HG02970 (cell line): ENCODE data around the gene SLC13A2.

Experiments used
- ATAC-seq: cut with Tn5 transposase; IDR thresholded peaks from one replicate; pipeline ENCODE4 v1.9.1; 2021; ENCODE audit warnings: mild to moderate bottlenecking, moderate library complexity, moderate number of reproducible peaks; ENCODE audit not compliant: unreplicated experiment, low FRiP score

The SLC13A2 gene

DNA sequence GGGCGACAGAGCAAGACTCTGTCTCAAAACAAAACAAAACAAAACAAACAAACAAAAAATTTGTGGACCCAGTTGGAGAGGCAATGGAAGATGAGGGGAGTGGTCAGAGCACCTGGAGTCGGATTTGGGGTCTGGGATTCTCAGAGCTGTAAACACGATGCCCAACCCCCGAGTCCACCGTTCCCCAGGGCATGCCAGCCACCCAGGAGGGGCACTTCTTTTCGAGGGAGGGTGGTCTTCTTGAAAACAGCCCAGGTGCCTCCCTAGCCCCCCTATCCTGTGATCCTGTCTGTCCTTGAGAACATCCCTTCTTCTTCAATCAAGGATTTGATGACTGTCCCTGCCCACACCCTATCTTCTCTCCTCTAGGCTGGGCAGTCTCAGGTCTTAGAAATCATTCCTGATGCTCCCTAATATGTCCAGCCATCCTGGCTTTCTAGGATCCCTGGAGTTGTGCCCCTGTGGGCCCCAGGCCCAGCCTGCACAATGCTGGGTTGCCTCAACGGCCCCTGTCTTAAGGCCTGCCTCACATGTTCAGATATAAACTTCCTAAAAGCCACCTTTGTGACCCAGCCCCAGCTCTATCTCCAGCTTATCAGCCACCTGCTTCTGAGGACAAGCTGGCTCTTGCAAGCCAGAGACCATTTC is 3.1 kb upstream of the SLC13A2 start:
- no peak for ATAC-seq

DNA sequence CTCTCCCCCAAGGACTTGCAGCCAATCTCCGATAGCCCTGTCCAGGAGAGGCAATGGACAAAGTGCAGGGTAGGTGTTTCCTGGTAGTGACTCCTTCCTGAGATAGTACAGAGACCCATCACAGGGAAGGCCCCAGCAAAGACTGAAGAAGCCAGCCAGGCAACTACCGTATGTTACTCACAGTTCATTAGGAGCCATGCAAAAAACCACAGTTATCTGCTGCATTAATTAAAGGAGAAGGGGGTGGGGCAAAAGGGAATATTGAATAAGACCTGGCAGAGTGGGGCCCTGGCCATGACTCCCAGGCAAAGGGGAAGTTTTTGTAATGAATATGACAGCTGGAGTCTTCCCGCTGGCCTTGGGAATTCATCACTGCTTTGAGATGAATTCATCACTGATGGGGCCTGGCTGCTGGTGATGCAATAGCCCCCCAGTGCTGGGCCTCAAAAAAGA is 2.5 kb upstream of the SLC13A2 start:
- no peak for ATAC-seq

DNA sequence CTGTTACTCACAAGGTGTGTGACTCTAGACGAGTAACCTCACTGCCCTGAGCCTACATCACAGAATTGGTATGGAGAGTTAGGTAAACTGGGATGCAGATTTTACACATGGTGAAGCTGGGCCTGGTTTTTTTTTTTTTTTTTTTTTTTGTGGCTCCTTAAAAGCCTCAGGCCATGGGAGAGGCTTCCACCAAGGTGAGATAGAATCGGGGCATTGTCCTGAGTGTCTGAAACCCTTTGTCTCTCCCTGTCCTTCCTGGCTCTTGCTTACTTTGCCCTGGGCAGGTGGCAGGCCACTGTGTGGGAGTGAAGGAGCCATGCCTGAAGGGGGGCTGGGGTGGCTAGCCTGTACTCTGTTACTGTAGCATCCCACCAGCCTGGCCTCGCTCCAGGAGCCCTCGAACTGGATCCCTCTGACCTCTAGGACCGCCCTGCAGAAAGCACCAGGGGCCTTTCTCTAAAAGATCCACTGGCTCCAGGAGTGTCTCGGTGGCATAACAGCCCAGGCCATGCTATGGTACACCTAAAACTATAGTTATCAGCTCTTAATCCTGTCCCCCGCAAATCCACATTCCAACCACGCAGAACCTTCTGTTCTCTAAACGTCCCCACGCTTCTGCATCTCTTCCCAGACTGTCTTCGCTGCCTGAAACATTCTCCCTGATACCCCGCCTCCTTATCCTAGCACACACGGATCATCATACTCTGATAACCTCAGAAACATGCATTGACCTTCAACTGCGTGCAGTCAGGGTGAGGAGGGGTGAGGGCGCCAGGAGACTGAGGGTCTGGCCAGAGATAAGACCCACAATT is 1.7 kb upstream of the SLC13A2 start:
- no peak for ATAC-seq

DNA sequence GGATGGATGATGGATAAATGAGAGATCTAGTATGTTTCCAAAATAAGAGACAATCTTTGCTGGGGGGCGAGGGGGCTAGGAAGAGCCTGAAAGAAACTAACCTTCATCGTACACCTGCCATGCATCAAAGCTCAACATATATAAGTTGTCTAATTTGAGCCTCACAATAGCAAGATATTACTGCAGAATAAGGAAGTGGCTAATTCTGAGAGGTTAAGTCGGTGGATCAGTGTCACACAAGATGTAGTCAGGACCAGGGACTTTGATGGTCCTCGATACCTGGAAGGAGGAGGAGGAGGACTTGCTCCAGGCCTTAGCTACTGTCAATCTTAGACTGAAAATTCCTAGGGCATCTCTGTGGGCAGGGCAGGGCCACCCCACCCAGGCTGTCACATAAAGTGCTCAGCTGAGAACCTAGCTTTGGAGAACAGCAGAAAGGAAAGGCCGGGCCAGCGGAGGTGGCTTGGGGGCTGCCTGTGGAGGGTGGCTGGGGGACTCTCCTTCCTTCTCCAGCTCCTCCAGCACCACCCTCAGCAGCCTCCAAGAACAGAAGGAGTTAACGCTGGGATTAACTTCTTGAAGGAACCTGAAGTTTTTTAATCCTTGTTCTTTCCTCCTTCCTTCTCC is 460 bp upstream of the SLC13A2 start:
- no peak for ATAC-seq

- ATAC-seq, result no peak
These were observed 677 bp downstream of the SLC13A2 start for GRCh38 chr17:28474111-28474531.

- no peak for ATAC-seq
These were observed 1.9 kb downstream of the SLC13A2 start for GRCh38 chr17:28475151-28475900.

- ATAC-seq, result no peak
These were observed 2.8 kb downstream of the SLC13A2 start for GRCh38 chr17:28476076-28476865.

GRCh38 chr17:28477928-28478327 is 4.5 kb downstream of the SLC13A2 start:
- ATAC-seq, result no peak

GRCh38 chr17:28478712-28479615 is 5.5 kb downstream of the SLC13A2 start:
- no peak for ATAC-seq

DNA sequence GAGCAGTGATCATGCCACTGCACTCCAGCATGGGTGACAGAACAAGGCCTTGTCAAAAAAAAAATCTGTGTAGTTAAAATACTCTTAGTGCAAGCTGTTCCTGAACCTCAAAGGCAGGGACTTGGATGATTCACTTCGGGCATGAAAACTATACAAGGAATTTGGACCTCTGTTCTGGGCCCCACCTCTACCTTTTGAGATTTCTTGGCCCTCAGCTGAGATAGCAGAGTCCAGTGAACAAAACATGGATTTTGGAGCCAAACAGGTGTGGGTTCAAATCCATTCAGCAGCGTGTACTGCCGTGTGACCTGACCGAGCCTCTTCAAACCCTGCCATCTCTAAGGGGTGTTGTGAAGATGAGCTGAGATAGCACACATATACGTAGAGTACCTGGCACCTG is 6.8 kb downstream of the SLC13A2 start:
- no peak for ATAC-seq

GRCh38 chr17:28480799-28481571 is 7.5 kb downstream of the SLC13A2 start:
- no peak for ATAC-seq

GRCh38 chr17:28482551-28483199 is 9.2 kb downstream of the SLC13A2 start:
- no peak for ATAC-seq

DNA sequence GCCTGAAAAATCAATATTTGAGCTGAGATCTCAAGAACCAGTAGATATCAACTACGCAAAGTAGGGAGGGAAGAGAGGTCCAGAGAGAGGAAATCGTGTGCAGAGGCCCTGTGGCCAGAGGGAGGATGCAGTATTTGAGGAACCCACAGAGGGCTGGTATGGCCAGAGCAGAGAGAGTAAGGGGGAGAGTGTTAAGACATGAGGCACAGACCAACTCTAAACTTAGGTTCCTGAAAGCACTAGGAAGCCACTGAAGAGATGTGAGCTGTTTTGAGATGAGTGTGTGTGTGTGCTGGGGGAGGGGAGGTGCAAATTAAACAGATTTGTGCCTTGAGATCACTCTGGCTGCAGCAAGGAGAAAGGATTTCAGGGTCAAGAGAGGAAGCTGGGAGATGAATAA is 10.9 kb downstream of the SLC13A2 start:
- ATAC-seq, result no peak

DNA sequence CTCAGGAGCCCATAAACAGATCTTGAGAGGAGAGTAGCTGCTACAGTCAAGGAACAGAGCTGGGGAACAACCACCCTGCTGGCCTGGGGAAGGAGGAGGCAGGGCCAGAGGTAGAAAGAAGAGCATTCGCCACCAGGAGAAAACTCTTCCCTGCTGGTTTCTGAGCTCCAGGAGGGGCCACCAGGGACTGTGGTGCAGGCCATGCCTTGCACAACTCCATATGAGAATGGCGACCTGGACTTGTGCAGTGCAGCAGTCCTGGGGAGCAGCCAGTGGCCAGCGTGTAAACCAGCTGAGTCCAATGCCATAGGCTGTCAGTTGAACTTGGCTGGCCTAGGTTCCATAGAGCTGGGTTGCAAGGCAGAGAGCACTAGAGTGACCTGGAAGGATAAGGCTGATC is 11.6 kb downstream of the SLC13A2 start:
- no peak for ATAC-seq

GRCh38 chr17:28487881-28488532 is 14.6 kb downstream of the SLC13A2 start:
- ATAC-seq, result no peak

GRCh38 chr17:28488533-28489276 is 15.3 kb downstream of the SLC13A2 start:
- ATAC-seq, result no peak

DNA sequence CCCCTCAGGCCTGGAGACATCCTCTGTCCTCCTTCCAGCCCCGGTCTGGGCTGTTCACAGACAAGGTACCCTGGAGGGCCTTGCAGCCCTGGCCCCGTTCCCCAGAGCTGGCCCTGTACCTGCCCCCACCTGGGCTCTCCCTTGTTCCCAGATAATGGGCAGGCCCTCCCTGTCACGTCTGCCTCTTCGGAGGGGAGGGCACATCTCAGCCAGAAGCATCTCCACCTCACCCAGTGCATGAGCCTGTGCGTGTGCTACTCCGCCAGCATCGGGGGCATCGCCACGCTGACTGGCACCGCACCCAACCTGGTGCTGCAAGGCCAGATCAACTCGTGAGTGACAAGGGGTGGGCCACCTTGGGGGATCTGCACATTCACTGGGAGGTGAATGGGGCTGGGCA is 17.8 kb downstream of the SLC13A2 start:
- no peak for ATAC-seq
